GM18502 (cell line): Measurements from ENCODE around the gene SLC6A9.
A peak's percentile ranks its signal among the peaks of the same experiment; 100 is the strongest.

Source experiments
- ATAC-seq: cut with Tn5 transposase; IDR thresholded peaks from one replicate; pipeline ENCODE4 v1.9.1; 2021; ENCODE audit warnings: mild to moderate bottlenecking; ENCODE audit not compliant: unreplicated experiment, poor library complexity

SLC6A9 gene

GRCh38 chr1:44012404-44012803 is 18.9 kb downstream of the SLC6A9 start:
- no peak for ATAC-seq

- no peak for ATAC-seq
Measured at GRCh38 chr1:44010935-44011471, 20.3 kb downstream of the SLC6A9 start.

- ATAC-seq: no peak
Measured at GRCh38 chr1:44008259-44008658, 23.0 kb downstream of the SLC6A9 start.

GRCh38 chr1:44002606-44003157 is 28.6 kb downstream of the SLC6A9 start:
- ATAC-seq: no peak

- no peak for ATAC-seq
Measured at GRCh38 chr1:44002165-44002564, 29.1 kb downstream of the SLC6A9 start.

DNA sequence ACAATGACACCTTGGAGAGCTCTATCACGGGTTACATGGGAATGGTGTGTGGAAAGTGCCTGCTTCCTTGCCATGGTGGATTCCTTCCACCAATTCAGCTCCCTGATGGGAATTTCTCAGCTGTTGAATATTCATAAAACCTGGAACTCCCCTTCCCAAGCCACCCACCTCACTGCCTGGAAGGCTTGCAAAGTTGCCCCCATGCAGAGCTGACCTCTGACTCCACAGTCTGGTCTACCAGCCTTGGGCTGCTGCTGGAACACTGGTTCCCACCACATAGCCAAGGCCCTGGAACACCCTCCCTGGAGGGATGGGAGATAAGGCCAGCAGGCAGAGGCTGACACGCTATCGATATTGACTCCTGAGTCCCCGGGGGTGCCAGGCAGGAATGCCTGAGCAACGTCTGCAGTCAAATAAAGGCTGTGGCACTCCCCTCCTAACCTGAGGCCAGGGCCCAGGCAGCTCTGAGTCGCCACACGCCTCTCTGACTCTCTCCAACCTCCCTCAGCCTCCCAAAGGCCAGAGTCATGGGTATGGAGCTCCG is 31.1 kb downstream of the SLC6A9 start:
- ATAC-seq: no peak

GRCh38 chr1:43999455-43999854 is 31.8 kb downstream of the SLC6A9 start:
- ATAC-seq: no peak

GRCh38 chr1:43998000-43998378 is 33.3 kb downstream of the SLC6A9 start:
- no peak for ATAC-seq

GRCh38 chr1:43997295-43997999 is 33.8 kb downstream of the SLC6A9 start:
- ATAC-seq: no peak

GRCh38 chr1:43996733-43997115 is 34.5 kb downstream of the SLC6A9 start:
- no peak for ATAC-seq

DNA sequence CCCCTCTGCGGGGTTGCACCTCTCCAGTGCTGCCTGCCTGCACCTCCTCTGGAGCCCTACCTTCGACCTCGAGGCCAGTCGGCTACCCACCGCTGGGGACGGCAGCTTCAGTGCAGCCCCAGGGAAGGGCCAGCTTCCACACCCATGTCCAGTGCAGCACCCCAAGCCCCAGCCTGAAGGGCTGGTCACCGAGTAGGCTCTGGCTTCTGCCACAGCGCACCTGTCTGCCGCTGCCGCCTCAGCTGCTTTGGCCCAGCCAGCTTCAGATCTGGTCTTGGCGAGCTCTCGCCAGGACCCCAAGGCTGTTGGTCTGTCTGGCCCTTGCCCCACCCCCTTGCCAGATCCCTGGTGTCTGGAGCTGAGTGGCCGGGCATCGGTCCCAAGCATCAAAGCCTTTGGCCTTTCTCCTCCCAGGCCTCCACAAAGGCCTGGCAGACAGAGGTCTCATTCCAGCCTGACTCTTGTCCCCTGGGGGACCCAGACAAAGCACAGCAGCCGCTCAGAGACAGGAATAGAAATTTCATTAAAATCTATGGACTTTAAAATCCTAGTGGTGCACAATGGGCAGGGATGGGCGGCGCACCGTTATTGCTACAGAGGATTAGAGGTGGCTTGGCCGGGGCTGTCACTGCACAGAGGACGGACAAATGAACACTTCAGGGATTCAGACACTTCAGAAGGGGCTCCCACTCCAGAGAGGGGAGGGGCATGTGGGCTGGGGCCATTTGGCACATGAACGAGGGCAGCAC is 35.1 kb downstream of the SLC6A9 start:
- no peak for ATAC-seq

DNA sequence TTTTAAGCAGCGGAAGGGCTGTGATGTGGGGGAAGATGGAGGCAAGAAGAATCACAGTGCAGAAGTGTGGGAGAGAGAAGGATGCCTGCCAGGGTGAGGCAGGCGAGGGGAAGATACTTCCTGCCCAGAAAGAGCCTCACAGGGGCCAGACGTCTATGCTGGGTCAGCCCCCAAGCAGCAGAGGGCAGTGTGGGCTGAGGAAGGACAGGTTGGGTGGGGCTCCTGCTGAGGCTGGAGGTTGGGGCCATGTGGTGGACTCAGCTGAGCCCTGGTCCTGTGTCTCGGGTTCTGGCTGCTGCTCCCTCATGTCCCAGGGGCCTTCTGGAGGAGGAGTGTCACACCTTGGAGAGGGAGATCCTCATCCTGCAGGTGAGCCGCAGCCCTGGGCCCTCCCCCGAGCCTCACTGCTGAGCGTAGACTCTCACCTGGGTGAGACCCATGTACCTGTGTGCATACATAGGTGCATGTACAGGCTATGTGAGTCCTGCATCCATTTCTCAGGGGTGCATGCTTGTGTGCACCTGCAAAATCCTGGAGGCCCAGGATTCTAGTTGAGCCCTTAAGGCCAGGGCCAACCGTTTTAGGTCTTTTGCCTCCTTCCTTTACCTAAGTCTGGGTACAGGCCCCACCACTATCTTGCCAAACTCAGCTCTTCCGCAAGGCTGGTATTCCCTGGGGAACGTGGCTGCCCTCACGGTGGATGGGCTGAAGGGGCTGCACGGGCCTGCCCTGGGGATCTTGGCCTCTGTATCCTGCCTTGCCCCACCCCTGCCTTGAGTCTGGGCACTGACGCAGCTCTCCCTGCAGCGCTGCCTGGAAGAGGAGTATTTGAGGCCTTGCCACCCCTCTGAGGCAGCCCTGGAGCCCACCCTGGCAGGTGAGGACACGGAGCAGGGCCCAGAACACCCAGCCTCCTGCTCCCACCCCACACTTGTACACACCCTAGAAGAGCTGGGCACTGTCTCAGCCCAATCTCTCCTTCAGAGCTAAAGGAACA is 36.2 kb downstream of the SLC6A9 start:
- no peak for ATAC-seq

GRCh38 chr1:43994071-43994470 is 37.2 kb downstream of the SLC6A9 start:
- no peak for ATAC-seq

- ATAC-seq: no peak
Measured at GRCh38 chr1:43993206-43993914, 37.9 kb downstream of the SLC6A9 start.

DNA sequence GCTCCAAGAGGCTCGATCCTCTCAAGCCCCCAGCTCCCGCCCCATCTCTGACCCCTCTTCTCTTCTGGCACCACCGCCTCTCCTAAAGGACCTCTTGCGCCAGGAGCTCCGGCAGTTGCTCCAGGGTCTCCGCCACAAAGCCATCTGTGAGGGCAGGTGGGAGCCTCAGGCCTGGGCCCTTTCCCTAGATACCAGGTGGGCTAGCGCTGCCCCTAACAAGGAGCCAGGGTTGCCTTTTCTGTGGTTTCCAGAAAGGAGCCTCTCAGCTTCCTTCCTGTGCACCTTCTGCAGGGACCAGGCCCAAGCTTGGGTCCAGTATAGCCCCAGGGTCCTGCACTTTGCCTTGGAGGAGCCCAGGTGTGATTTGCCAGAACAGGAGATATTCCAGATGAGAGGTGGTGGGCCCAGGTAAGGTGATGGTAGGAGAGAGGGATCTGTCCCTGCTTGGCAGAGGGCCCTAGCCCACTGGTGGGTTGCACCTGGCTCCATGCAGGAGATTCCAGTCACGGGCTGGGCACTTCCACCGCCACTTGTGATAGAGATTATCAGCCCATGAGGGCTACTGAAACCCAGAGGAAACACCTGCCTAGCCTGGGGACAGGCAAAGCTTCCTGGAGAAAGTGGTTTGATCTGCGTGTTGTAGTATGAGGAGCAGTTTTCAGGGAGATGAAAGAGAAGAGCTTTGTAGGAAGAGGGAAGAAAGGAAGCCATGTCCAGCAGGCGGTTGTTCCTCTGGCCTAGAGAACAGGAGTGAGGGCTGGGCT is 38.8 kb downstream of the SLC6A9 start:
- ATAC-seq: no peak

DNA sequence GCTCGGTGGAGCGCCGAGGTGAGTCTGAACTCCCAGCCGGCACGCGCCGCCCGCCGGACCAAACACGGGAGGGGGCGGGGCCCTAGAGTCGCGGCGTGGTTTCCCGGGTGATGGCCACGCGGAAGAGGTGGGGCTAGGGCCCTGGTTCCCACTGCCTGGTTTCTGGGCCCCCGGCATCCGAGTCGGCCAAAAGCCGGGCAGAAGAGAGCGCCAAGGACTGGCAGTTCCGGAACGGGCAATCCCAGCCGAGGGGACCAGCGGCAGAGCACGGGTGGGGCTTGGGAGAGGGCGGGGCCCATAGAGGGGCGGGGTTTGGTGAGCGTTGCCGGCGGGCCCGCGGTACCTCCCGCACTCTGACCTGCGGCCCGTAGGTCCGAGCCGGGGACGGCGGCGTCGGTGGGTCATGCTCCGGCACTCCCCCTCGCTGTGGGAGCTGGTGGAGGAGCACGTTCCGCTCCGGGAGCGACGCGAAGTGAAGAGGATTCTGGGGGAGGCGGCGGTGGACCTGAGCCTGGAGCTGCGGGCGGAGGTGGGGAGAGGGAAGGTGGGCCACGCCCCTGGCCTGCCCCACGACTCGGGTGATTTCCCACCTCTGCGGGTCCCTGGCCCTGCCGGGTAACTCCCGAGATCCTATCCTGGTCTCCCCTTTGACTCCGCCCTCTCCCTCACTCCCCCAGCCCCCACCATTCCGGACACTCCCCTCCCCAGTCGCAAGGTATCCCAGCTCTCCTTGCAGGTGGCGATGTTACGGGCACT is 39.6 kb downstream of the SLC6A9 start, which contains the start of gene CCDC24:
CCDC24 (plus strand) TSS at position 124 of the 756 bp plus-strand sequence; CDS start at position 404, 280 bp downstream.
- peak; percentile 69 for ATAC-seq

DNA sequence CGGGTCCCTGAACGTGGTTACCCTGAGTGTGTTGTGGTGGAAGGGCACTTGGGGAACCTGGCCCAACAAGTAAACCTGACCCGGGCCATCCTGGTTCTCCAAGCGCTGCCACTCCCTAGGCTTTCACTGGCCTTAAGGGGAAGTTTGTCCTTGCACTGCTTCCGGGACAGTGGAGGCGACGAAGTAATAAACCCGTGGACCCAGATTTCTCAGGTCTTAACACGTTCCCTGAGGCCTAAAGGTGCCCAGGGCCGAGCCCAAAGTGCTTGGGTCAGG is 40.1 kb downstream of the SLC6A9 start:
- no peak for ATAC-seq
